Measurements from ENCODE around the gene KPNA4.

DNA sequence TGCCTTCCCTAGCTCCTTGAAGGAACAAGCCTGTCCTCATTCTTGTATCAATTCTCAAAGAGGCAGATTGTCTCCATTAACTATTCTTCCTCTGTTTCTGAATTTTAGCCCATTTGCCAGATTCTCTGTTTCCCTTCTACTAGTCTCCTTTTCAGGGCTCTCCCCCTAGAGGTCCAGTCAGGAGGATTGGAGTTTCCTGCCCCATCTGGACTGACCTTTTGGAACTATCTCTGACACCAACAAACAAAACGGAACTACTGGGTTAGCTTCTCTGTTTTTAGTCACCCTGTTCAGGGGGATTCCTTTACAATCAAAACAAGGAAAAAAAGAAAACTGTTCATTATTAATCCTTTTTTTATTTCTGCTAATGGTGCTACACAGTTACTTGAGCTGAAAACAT is 10.2 kb upstream of the KPNA4 start:
- TF ChIP-seq, protein P1, sequence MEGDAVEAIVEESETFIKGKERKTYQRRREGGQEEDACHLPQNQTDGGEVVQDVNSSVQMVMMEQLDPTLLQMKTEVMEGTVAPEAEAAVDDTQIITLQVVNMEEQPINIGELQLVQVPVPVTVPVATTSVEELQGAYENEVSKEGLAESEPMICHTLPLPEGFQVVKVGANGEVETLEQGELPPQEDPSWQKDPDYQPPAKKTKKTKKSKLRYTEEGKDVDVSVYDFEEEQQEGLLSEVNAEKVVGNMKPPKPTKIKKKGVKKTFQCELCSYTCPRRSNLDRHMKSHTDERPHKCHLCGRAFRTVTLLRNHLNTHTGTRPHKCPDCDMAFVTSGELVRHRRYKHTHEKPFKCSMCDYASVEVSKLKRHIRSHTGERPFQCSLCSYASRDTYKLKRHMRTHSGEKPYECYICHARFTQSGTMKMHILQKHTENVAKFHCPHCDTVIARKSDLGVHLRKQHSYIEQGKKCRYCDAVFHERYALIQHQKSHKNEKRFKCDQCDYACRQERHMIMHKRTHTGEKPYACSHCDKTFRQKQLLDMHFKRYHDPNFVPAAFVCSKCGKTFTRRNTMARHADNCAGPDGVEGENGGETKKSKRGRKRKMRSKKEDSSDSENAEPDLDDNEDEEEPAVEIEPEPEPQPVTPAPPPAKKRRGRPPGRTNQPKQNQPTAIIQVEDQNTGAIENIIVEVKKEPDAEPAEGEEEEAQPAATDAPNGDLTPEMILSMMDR (conservative IDR thresholded peaks at IDR 0.05 in 1 of 2, IDR thresholded peaks at IDR 0.05 in 1 of 2; ENCODE audit: low read depth in 1 of 2, low read length in 2 of 2) = no peak
- no peak for TF ChIP-seq EZH2 (IDR thresholded peaks at IDR 0.05; ENCODE audit: low read length, missing control alignments)

Measured in fibroblast of lung (primary cell).